ENCODE measurements around the gene CFAP97D2. TPM values are rescaled to one million over a fixed set of nuclear protein-coding genes. Genes with fewer than 3 reads are reported as not detected.

The CFAP97D2 gene
- total RNA-seq, 1 experiment from 2014 or later, result not detected

GRCh38 chr13:114269281-114269770 lies 90.3 kb downstream of the CFAP97D2 start:
- ChIA-PET CTCF (no interaction called here), POLR2A (no interaction called here)
- peaks cover 68% of the 10 kb centered on the region for H3K36me3 Mint-ChIP-seq
- H3K9me3 Mint-ChIP-seq, result no peaks in the 10 kb centered on the region; the same call in 1 of the 2 replicates
- no peaks in the 10 kb centered on the region for H3K4me1 Mint-ChIP-seq
- ATAC-seq (no peak), DNase-seq (ENCODE audit: low spot score) (no peak)
- no peak for TF ChIP-seq MXD4 (CRISPR knock-in tag; IDR thresholded peaks at IDR 0.05; ENCODE audit: borderline replicate concordance)
- no peak for TF ChIP-seq E2F1 (CRISPR knock-in tag; IDR thresholded peaks at IDR 0.05)
- no peak for TF ChIP-seq ATF1 (CRISPR knock-in tag; IDR thresholded peaks at IDR 0.05)
- no peak for TF ChIP-seq ZNF671 (CRISPR knock-in tag; IDR thresholded peaks at IDR 0.05)
- TF ChIP-seq TEAD1 (CRISPR knock-in tag; IDR thresholded peaks at IDR 0.05), result no peak
- no peak for TF ChIP-seq ZNF512 (CRISPR knock-in tag; IDR thresholded peaks at IDR 0.05; ENCODE audit: borderline replicate concordance)
- TF ChIP-seq ZNF396 (CRISPR knock-in tag; IDR thresholded peaks at IDR 0.05; ENCODE audit: borderline replicate concordance), result no peak
- TF ChIP-seq ZNF425 (CRISPR knock-in tag; conservative IDR thresholded peaks at IDR 0.05), result no peak
- H3K27ac Mint-ChIP-seq, result peak overlapping the region; percentile 37; the same call in 1 of the 2 replicates
- H3K4me3 Mint-ChIP-seq, result no peak overlapping the region
- no peaks in the 10 kb centered on the region for H3K27me3 Mint-ChIP-seq (ENCODE audit: low read depth)

Small RNA genes within 50 kb of the gene (microRNA-seq; reads per million reads assigned to microRNA genes)
- gene MIR548AR (ENCODE audit: borderline number of aligned reads), result not detected

Other genes with a start within 250 kb of the CFAP97D2 start
- gene C13orf46, start 205.2 kb upstream of the CFAP97D2 start, total RNA-seq (2021), result 0.27 to 0.50 TPM (median 0.37 TPM) in 3 replicates
- gene RASA3, start 46.6 kb upstream of the CFAP97D2 start, total RNA-seq (2021), result 16.5 to 22.3 TPM (median 16.9 TPM) in 3 replicates
- gene CDC16, start 55.6 kb downstream of the CFAP97D2 start, total RNA-seq (2021), result 65.6 to 73.5 TPM (median 67.9 TPM) in 3 replicates
- gene UPF3A, start 102.3 kb downstream of the CFAP97D2 start, total RNA-seq (2021), result 64.2 to 71.9 TPM (median 68.7 TPM) in 3 replicates
- gene CHAMP1, start 135.2 kb downstream of the CFAP97D2 start, total RNA-seq (2021), result 29.5 to 31.7 TPM (median 30.6 TPM) in 3 replicates

Measured in WTC11 (cell line).